ENCODE data around the gene TRAPPC10.

DNA sequence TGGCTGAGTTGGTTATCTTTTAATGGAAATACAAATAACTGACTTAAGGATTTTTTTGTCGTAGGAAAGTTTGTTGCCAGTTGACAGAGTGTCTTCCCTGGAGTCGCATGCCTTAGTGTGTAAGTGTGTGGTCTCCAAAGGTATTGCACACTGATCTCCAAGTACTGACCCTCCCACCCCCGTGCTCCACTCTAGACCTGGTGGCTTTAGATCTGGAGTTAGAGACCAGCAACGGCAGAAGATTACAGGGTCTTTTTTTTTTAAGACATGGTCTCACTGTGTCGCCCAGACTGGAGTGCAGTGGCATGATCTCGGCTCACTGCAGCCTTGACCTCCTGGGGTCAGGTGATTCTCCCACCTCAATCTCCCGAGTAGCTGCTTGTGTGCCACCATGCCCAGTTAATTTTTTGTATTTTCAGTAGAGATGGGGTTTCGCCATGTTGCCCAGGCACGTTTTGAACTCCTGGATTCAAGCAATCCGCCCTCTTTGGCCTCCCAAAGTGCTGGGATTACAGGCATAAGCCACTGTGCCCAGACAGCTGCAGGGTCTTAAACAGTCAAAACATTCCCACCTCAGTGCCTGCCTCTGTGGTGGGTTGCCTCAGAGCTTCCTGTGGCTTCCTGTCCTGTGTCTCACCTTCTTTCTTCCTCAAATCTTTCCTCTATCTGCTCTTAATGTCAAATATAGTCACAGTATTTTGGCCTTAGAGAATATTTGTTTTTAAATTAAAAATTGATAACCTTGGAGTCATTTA, 6.9 kb downstream of the TRAPPC10 start:
- no peak for TF ChIP-seq CTCF (IDR thresholded peaks at IDR 0.05; ENCODE audit: insufficient read depth, low read length)
- no peak for TF ChIP-seq GABPA (IDR thresholded peaks at IDR 0.05; ENCODE audit: low read depth)
- TF ChIP-seq, protein P1, sequence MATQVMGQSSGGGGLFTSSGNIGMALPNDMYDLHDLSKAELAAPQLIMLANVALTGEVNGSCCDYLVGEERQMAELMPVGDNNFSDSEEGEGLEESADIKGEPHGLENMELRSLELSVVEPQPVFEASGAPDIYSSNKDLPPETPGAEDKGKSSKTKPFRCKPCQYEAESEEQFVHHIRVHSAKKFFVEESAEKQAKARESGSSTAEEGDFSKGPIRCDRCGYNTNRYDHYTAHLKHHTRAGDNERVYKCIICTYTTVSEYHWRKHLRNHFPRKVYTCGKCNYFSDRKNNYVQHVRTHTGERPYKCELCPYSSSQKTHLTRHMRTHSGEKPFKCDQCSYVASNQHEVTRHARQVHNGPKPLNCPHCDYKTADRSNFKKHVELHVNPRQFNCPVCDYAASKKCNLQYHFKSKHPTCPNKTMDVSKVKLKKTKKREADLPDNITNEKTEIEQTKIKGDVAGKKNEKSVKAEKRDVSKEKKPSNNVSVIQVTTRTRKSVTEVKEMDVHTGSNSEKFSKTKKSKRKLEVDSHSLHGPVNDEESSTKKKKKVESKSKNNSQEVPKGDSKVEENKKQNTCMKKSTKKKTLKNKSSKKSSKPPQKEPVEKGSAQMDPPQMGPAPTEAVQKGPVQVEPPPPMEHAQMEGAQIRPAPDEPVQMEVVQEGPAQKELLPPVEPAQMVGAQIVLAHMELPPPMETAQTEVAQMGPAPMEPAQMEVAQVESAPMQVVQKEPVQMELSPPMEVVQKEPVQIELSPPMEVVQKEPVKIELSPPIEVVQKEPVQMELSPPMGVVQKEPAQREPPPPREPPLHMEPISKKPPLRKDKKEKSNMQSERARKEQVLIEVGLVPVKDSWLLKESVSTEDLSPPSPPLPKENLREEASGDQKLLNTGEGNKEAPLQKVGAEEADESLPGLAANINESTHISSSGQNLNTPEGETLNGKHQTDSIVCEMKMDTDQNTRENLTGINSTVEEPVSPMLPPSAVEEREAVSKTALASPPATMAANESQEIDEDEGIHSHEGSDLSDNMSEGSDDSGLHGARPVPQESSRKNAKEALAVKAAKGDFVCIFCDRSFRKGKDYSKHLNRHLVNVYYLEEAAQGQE (IDR thresholded peaks at IDR 0.05; ENCODE audit: insufficient replicate concordance, low read depth), result no peak
